Measurements from ENCODE around the gene FUT2. TPM values are rescaled to one million over a fixed set of nuclear protein-coding genes. Genes with fewer than 3 reads are reported as not detected.

Gene FUT2
- total RNA-seq, 1 donor from 2014 or later, result 1.9 TPM

DNA sequence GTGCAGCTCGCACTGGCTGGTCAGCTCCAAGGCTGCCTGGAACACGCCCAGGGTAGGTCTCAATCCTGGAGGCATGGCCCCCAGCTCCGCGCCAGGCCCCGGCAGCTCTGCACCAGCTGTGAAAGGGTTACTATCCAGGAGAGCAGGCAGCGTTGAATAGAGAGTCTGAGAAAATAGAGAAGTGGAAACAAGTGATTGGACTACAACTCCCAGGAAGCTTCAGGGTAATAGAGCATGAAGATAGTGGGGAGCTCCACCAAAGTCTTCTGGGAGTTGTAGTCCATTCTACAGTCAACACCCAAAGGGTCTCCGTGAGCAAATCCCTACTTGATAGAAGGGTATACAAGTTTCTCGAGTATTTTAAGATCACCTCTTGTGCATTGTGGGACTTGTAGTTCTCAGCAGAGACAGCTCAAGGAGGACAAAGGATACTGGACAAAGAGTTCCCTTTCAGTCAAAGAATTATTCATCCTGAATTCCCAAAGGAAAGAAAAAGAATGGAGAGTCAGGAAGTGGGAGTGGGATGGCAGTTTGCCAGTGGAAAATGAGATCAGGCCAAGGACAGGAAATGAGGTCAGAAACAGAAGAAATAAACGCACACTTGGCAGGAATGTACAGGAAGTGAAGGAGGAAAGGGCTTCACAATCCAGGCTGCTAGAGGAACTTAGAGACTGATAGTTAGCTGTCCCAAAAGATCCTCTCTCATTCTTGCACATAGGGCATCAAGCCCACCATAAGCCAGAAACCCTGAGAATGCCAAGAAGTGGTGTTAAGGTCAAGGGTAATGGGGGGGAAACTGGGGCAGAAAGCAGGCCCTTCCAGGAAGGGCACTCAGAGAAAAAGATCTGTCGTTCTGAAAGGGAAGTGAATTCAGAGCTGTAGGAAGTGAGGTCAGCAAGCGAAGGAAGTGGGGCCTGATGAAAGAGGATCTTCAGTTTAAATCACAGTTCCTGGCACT is 29.3 kb downstream of the FUT2 start:
- Histone ChIP-seq H3K27me3 (ENCODE audit: control insufficient read depth, insufficient read depth, low read length) (no peaks in the 10 kb centered on the region), H3K4me3 (ENCODE audit: low read depth, low read length) (no peak overlapping the region), H3K36me3 (ENCODE audit: control insufficient read depth, insufficient read depth, low read length) (no peaks in the 10 kb centered on the region)
- TF ChIP-seq CTCF (IDR thresholded peaks at IDR 0.05; ENCODE audit: insufficient read depth, low read length, poor library complexity, severe bottlenecking), result no peak
- DNase-seq (ENCODE audit: low read depth), result no peak

DNA sequence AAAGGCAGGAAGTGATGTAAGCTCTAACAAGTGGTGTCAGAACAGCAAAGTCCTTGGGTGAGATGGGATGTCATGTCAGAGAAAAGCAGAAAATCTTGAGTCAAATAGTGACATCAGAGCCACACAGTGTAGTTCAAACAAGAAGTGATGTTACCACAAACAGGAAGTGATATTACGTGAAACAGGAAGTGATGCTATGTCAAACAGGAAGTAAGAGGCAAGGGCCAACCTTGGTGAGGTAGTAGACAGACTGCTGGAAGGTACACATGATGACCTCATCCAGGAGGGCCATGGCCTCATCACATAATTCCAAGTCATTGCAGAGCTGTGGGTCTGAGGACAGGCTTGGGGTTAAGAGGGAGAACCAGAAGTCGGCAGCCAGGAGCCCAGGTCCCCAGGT is 30.8 kb downstream of the FUT2 start:
- Histone ChIP-seq H3K27me3 (ENCODE audit: control insufficient read depth, insufficient read depth, low read length) (no peaks in the 10 kb centered on the region), H3K36me3 (ENCODE audit: control insufficient read depth, insufficient read depth, low read length) (no peaks in the 10 kb centered on the region), H3K4me3 (ENCODE audit: low read depth, low read length) (no peak overlapping the region)
- no peak for DNase-seq (ENCODE audit: low read depth)
- TF ChIP-seq CTCF (IDR thresholded peaks at IDR 0.05; ENCODE audit: insufficient read depth, low read length, poor library complexity, severe bottlenecking), result no peak

DNA sequence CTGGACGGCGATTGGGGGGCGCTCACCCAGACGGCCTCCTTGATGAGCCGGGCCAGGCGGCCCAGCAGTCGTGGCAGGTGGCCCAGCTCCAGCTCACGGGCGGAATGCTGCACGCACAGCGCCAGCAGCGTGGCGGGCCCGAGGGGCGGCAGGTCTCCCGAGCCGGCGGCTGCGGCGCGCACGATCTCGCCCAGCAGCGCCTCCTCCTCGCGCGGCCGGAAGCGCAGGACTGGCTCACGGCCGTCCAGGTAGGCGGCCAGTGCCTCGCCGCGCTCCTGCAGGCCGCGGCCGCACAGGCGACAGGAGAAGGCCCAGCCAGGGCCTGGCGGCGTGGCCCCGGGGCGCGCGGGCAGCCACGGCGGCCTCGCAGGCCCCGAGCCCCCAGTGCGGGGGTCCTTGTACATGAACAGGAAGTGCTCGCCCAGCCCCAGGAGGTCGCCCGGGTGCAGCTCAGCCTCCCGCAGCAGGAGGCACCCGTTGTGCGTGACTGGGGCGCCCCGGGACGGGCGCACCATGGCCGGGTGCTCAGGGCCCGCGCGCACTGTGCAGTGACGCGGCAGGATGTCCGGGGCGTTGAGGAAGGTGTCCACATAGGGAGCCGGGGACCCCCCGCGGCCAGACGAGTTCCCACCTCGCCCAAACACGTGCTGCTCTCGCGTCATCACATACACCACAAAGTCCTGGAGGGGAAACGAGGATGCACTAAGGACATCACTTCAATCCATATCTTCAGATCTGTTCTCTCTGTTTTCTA is 33.3 kb downstream of the FUT2 start:
- H3K27me3 ChIP-seq (ENCODE audit: control insufficient read depth, insufficient read depth, low read length), result no peaks in the 10 kb centered on the region
- DNase-seq (ENCODE audit: low read depth), result no peak
- H3K36me3 ChIP-seq (ENCODE audit: control insufficient read depth, insufficient read depth, low read length), result no peaks in the 10 kb centered on the region
- no peak for TF ChIP-seq CTCF (IDR thresholded peaks at IDR 0.05; ENCODE audit: insufficient read depth, low read length, poor library complexity, severe bottlenecking)
- H3K4me3 ChIP-seq (ENCODE audit: low read depth, low read length), result no peak overlapping the region

DNA sequence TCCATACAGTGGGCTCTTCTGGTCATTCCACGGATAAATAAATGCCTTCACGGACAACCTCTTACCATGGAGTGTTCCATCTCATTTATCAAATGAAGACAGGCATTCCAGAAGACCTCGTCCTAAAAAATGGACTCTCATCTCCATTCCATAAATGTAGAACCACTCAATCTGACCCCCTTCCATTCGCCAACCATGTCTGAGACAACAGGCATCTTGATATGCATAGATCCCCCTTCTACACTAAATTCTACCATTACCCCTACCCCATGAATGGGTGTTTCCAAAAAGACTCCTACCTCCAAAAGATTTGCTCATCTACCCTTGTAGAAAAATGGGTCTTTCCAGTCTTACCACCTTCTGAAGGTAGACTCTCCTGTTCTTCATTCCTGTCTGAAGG is 35.7 kb downstream of the FUT2 start:
- no peak overlapping the region for H3K4me3 ChIP-seq (ENCODE audit: low read depth, low read length)
- H3K27me3 ChIP-seq (ENCODE audit: control insufficient read depth, insufficient read depth, low read length), result no peaks in the 10 kb centered on the region
- H3K36me3 ChIP-seq (ENCODE audit: control insufficient read depth, insufficient read depth, low read length), result no peaks in the 10 kb centered on the region
- DNase-seq (ENCODE audit: low read depth), result no peak
- TF ChIP-seq CTCF (IDR thresholded peaks at IDR 0.05; ENCODE audit: insufficient read depth, low read length, poor library complexity, severe bottlenecking), result no peak

DNA sequence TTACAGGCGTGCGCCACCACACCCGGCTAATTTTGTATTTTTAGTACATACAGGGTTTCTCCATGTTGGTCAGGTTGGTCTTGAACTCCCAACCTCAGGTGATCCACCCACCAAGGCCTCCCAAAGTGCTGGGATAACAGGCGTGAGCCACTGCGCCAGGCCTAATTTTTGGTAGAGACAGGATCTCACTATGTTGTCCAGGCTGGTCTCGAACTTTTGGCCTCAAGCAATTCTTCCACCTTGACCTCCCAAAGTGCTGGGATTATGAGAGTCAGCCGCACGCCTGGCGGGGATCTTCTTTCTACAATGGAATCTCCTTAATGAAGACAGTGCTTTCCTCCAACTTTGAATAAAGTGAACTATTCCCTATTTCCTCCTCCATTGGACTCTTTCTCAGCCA is 38.9 kb downstream of the FUT2 start:
- H3K27me3 ChIP-seq (ENCODE audit: control insufficient read depth, insufficient read depth, low read length), result peaks cover 5% of the 10 kb centered on the region
- H3K36me3 ChIP-seq (ENCODE audit: control insufficient read depth, insufficient read depth, low read length), result no peaks in the 10 kb centered on the region
- TF ChIP-seq CTCF (IDR thresholded peaks at IDR 0.05; ENCODE audit: insufficient read depth, low read length, poor library complexity, severe bottlenecking), result no peak
- no peak for DNase-seq (ENCODE audit: low read depth)
- H3K4me3 ChIP-seq (ENCODE audit: low read depth, low read length), result no peak overlapping the region
